ENCODE results near the gene AK8. TPM values are rescaled to one million over a fixed set of nuclear protein-coding genes. Genes with fewer than 3 reads are reported as not detected.

AK8 gene
- total and polyA plus RNA-seq, 2 of the 4 experiments (the other 2 are of a cell fraction), result under 0.01 to 0.09 TPM

GRCh38 chr9:132756214-132756845 lies 121.8 kb downstream of the AK8 start:
- Histone ChIP-seq H3K4ac (ENCODE audit: low read depth, low read length) (no peak overlapping the region), H3K18ac (ENCODE audit: low read depth, low read length) (no peak overlapping the region), H3K27me3 (ENCODE audit: control insufficient read depth, insufficient read depth, low read length) (peaks cover 46% of the 10 kb centered on the region), H4K5ac (ENCODE audit: low read depth, low read length) (no peak overlapping the region), H4K91ac (ENCODE audit: insufficient read depth, low read depth, low read length) (no peak overlapping the region), H3K36me3 (ENCODE audit: control insufficient read depth, insufficient read depth, low read length) (no peaks in the 10 kb centered on the region), H2AK9ac (replicated peaks; ENCODE audit: low read depth, low read length, poor library complexity) (no peak overlapping the region), H2BK15ac (ENCODE audit: low read depth, low read length) (no peak overlapping the region), H4K20me1 (ENCODE audit: insufficient read depth, low read length) (no peaks in the 10 kb centered on the region), H3K27ac (ENCODE audit: insufficient read depth, low read length) (no peak overlapping the region), H3K9me3 (ENCODE audit: control insufficient read depth, insufficient read depth, low read length) (no peaks in the 10 kb centered on the region), H2AFZ (replicated peaks; ENCODE audit: low read length, poor library complexity) (no peak overlapping the region), H3K4me2 (ENCODE audit: low read depth, low read length) (no peak overlapping the region), H4K8ac (ENCODE audit: low read depth in 2 of 2, low read length in 2 of 2) (no peak overlapping the region), H2BK120ac (ENCODE audit: low read depth, low read length) (no peak overlapping the region), H2BK5ac (ENCODE audit: low read depth, low read length, poor library complexity, severe bottlenecking) (no peak overlapping the region), H3K4me3 (ENCODE audit: insufficient read depth, low read depth, low read length) (no peak overlapping the region), H3K9me1 (ENCODE audit: insufficient read depth, low read length) (no peaks in the 10 kb centered on the region), H3K14ac (replicated peaks; ENCODE audit: low read depth, low read length) (no peak overlapping the region), H3K9ac (ENCODE audit: low read depth, low read length) (no peak overlapping the region), H2AK5ac (ENCODE audit: low read depth, low read length) (no peak overlapping the region), H3K56ac (ENCODE audit: extremely low read depth, insufficient read depth, low read length) (no peak overlapping the region), H3K79me1 (ENCODE audit: low read depth in 1 of 2, low read length in 2 of 2) (no peaks in the 10 kb centered on the region), H2BK20ac (ENCODE audit: low read depth, low read length) (no peak overlapping the region), H3K23ac (ENCODE audit: low read depth, low read length) (no peak overlapping the region), H3K4me1 (ENCODE audit: control insufficient read depth, insufficient read depth, low read length) (no peaks in the 10 kb centered on the region; the same call in 1 of the 2 replicates)
- no TSS peak for BruUV-seq (replicated peaks)
- TF ChIP-seq FOS (IDR thresholded peaks at IDR 0.05; ENCODE audit: low read depth, low read length) (no peak), POLR2A (IDR thresholded peaks at IDR 0.05; ENCODE audit: low read depth, low read length) (no peak), SMC3 (IDR thresholded peaks at IDR 0.05; ENCODE audit: low read depth, low read length) (no peak), USF2 (IDR thresholded peaks at IDR 0.05; ENCODE audit: low read depth, low read length) (no peak), BHLHE40 (IDR thresholded peaks at IDR 0.05; ENCODE audit: low read depth, low read length) (no peak), RAD21 (IDR thresholded peaks at IDR 0.05; ENCODE audit: low read length) (no peak), RCOR1 (IDR thresholded peaks at IDR 0.05; ENCODE audit: insufficient replicate concordance, low read length) (no peak), ELK1 (IDR thresholded peaks at IDR 0.05; ENCODE audit: borderline replicate concordance, low read depth, low read length) (no peak), MXI1 (IDR thresholded peaks at IDR 0.05; ENCODE audit: borderline replicate concordance, low read depth, low read length) (no peak), NFE2L2 (IDR thresholded peaks at IDR 0.05; ENCODE audit: low read depth, low read length) (no peak), CHD1 (IDR thresholded peaks at IDR 0.05; ENCODE audit: low read depth, low read length) (no peak), CTCF (conservative IDR thresholded peaks at IDR 0.05; ENCODE audit: low read depth, low read length) (no peak), MAFK (IDR thresholded peaks at IDR 0.05; ENCODE audit: low read depth, low read length) (no peak)
- in situ Hi-C loops (cut with MboI; ENCODE audit: low sequenced_read_pairs), result no loop called here
- WGBS, 2 experiments (ENCODE audit: extremely low coverage in 2 of 2, insufficient read length in 1 of 2), result 65% methylated on average over 5 of the region's 18 CpGs; no CpG with 5 or more reads in 1 of the 2 experiments
- ChIA-PET POLR2A (ENCODE audit: unreplicated experiment) (no interaction called here), CTCF (interaction anchor here (0.8 kb wide), 1 partner anchor 10 kb away, joined by 3 read pairs; no protein-coding TSS in a partner anchor)
- dilution Hi-C loops (cut with HindIII; ENCODE audit: low sequenced_read_pairs, unreplicated experiment), result no loop called here
- no peak for ATAC-seq (ENCODE audit: low read depth)
- DNase-seq, result no peak
- intact Hi-C loops (cut with micrococcal nuclease), result no loop called here

Data from IMR-90 (cell line).